Measurements from ENCODE around the gene ARFRP1. TPM values are rescaled to one million over a fixed set of nuclear protein-coding genes. Genes with fewer than 3 reads are reported as not detected.

ARFRP1 gene
- total RNA-seq, 1 experiment from 2014 or later = 44.5 TPM

Other genes starting within 250 kb of the ARFRP1 start
- gene KCNQ2, start 235.3 kb downstream of the ARFRP1 start, total RNA-seq (2014; rRNA removed; shearing (Covaris generic)) = not detected in 2 replicates
- gene EEF1A2, start 208.9 kb downstream of the ARFRP1 start, total RNA-seq (2014; rRNA removed; shearing (Covaris generic)) = 0.76 and 1.4 TPM in 2 replicates
- 149 and 171 TPM in 2 replicates for gene PPDPF, start 187.2 kb downstream of the ARFRP1 start, total RNA-seq (2014; rRNA removed; shearing (Covaris generic))
- gene PTK6, start 170.6 kb downstream of the ARFRP1 start, total RNA-seq (2014; rRNA removed; shearing (Covaris generic)) = 1.4 TPM in 2 replicates
- gene SRMS, start 160.2 kb downstream of the ARFRP1 start, total RNA-seq (2014; rRNA removed; shearing (Covaris generic)) = not detected in 2 replicates
- gene FNDC11, start 153.8 kb downstream of the ARFRP1 start, total RNA-seq (2014; rRNA removed; shearing (Covaris generic)) = 0.02 and 0.20 TPM in 2 replicates
- gene HELZ2, start 133.7 kb downstream of the ARFRP1 start, total RNA-seq (2014; rRNA removed; shearing (Covaris generic)) = 4.6 and 5.7 TPM in 2 replicates
- gene GMEB2, start 80.9 kb downstream of the ARFRP1 start, total RNA-seq (2014; rRNA removed; shearing (Covaris generic)) = 19.5 and 20.2 TPM in 2 replicates
- 36.6 and 38.0 TPM in 2 replicates for gene STMN3, start 54.6 kb downstream of the ARFRP1 start, total RNA-seq (2014; rRNA removed; shearing (Covaris generic))
- 16.7 and 25.6 TPM in 2 replicates for gene RTEL1, start 49.7 kb downstream of the ARFRP1 start, total RNA-seq (2014; rRNA removed; shearing (Covaris generic))
- 1.3 and 1.7 TPM in 2 replicates for gene TNFRSF6B, start 11.3 kb downstream of the ARFRP1 start, total RNA-seq (2014; rRNA removed; shearing (Covaris generic))
- 24.9 and 26.2 TPM in 2 replicates for gene ZGPAT, start 63 bp upstream of the ARFRP1 start, total RNA-seq (2014; rRNA removed; shearing (Covaris generic))
- gene LIME1, start 28.7 kb upstream of the ARFRP1 start, total RNA-seq (2014; rRNA removed; shearing (Covaris generic)) = 4.5 and 10.0 TPM in 2 replicates
- gene SLC2A4RG, start 31.8 kb upstream of the ARFRP1 start, total RNA-seq (2014; rRNA removed; shearing (Covaris generic)) = 52.8 and 64.7 TPM in 2 replicates
- gene ZBTB46, start 123.3 kb upstream of the ARFRP1 start, total RNA-seq (2014; rRNA removed; shearing (Covaris generic)) = 4.0 and 5.0 TPM in 2 replicates
- not detected in 2 replicates for gene ABHD16B, start 153.5 kb upstream of the ARFRP1 start, total RNA-seq (2014; rRNA removed; shearing (Covaris generic))
- 96.4 and 105 TPM in 2 replicates for gene TPD52L2, start 157.3 kb upstream of the ARFRP1 start, total RNA-seq (2014; rRNA removed; shearing (Covaris generic))
- gene DNAJC5, start 187.2 kb upstream of the ARFRP1 start, total RNA-seq (2014; rRNA removed; shearing (Covaris generic)) = 79.6 and 81.1 TPM in 2 replicates
- 27.1 and 35.0 TPM in 2 replicates for gene UCKL1, start 248.4 kb upstream of the ARFRP1 start, total RNA-seq (2014; rRNA removed; shearing (Covaris generic))

Data from SJCRH30 (cell line).